Activated CD4-positive, alpha-beta T cell treated with anti-CD3 and anti-CD28 coated beads for 24 hours (primary cell): ENCODE measurements around the gene CLEC7A.

ENCODE experiments used
- DNase-seq, 2 donors: peaks; one replicate each; pipeline ENCODE4 v3.0.0-alpha.2; 2020; ENCODE audit warnings: low read depth in 2 of 2

Gene CLEC7A

DNA sequence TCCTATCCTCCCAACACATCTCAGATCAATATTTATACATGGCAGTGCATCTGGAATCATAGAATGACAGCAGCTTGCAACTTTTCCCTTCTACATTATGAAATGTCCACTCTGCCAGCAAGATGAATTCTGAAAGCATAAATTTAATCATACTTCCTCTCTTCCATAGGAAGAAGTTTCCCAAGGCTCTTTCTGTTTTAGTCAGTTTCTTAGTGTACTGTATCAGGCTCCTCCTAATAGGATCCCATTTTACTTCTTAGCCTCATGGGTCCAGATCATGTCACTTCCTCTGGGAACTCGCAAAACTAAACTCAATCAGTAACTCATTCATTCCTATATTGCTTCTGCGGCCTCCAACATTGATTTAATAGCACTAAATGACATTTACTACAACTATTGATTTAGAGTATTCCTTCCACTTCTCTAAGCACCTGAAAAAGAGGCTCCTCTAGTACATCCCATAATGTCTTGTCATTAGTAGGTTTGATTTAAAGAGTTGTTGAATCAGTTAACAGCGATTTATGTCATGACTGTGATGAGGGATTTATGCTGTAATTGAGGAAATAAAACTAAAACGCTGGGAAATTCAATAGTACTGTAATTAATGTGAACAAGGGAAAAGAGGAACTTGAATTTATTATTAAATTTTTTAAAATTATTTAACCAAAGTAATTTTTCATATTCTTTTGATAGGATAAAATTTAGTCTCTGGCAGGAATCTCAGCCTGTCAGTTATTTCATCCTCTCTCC lies 35.2 kb downstream of the CLEC7A start:
- no peak for DNase-seq

DNA sequence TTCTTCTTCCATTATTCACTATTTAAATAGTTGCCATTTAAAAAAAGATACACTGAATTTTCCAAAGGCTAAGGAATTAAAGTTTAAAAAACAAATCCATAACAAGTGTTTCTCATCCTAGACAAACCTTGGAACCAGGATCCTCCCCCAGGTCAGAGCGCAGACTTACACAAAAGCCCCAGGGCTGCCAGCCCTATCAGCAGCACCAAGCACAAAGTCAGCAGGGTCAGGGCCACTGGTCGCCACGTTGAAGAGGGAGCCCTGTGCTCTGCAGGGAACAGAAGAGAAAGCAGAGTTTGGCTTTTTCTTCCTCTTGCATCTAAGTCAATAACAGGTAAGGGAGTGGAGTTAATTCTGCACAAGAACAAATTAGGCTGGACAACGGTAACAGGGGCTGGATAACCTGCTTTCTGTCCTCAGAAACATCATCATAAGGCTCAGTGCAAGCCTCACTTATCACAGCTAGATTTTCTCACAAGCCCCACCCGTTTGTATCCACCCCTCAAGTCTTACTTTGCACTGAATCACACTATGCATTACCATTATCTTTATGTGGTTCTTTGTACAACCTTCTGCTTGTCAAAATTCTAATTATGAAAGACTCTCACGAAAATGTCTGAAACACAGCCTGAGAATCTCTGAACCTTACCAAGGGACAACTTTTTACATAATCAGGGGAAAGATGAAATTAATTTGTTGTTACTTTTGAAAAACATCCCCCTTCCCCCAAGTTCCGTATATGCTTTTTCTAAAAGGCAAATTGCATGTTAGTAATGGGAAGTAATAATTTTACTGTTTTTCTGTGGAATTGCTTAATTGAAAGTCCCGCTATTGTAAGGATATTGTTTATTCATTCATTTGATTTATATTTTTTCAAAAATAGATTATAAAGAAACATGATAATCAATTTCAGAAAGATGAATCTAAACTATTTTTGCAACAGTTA lies 40.8 kb downstream of the CLEC7A start:
- DNase-seq: no peak

DNA sequence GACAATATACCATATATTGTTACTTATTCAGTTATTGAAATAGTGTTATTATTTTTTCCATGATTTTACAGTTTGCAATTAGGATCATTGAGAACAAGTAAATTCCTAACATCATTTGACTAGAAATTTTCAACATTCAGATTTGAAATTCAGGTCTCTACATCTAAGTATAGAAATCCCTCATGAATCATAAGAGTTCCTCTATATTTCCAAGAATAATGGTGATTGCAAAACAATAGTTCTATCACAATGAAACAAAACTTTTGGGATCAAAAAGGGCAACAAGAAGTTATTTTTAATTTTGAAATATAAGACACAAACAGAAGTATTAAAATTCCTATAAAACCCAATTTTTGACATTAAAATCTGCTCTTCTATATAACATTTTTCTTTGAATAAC lies 42.0 kb downstream of the CLEC7A start:
- DNase-seq: no peak

DNA sequence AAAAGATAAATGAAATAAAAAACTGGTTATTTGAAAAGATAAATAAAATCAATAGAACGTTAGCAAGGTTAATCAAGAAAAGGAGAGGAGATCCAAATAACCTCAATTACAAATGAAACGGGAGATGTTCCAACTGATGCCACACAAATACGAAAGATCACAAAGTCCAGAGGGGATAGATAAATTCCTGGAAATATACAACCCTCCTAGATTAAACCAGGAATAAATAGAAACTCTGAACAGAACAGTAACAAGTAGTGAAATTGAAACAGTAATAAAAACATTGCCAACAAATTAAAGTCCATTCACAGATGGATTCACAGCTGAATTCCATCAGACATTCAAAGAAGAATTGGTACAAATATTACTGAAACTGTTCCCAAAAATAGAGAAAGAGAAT lies 43.6 kb downstream of the CLEC7A start:
- DNase-seq: no peak

DNA sequence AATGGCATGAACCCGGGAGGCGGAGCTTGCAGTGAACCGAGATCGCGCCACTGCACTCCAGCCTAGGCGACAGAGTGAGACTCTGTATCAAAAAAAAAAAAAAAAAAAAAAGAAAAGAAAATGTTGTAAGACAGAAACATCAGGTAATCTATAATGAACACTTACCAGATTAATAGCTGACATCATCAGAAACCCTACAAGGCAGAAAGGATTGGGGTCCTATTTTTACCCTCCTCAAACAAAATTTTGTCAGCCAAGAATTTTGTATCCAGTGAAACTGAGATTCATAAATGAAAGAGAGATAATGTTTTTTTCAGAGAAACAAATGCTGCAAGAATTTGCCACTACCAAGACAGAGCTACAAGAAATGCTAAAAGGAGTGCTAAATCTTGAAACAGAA lies 45.3 kb downstream of the CLEC7A start:
- DNase-seq: no peak

DNA sequence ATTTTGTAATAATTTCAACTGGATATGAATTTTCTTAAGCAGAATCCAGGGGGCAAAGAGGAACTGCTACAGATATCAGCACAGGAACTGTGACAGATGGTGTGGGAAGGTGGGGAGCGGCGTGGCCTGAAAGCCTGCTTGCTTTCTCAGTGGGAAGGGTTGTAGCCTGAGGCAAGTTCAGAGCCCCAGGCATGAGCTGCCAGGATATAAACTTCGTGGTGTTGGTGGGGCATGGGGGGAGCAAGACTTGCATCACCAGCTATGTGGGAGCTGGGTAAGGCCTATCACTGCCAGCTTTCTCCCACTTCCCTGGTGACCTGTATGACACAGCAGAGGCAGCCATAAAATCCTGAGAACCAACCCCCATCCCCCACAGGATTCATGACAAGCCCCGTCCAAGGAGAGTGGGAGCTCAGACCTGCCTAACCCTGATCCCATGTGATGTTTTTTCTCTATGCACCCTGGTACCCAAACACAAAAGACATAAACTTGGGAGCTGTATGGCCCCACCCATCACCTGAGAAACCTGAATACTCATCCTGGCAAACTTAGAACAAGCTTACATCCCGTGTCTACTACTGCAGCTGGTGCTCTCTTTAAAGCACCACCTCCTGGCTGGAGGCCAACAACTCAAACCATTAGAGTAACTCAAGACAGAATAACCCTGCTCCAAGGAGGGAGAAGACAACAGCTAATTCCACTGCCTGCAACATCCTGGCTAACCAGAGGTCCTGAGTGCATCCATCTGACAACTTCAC lies 47.7 kb downstream of the CLEC7A start:
- DNase-seq: no peak

DNA sequence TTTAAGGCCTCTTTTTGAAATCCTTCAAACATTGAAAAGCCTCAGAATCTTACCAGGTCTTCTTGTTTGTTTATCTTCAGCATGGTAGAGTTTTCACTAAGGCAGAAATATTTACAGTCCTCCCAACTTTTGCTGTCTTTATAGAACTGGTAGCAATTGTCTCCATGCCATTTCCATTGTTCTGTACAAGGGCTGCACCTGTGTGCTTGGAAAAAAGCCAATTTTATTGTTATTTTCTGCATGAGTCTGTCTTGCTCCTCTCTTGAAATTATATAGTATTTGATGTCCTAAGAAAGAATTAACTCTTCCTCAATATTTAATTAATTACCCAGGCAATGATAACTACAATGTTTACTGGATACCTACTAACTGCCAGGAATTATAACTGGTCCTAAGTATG lies 54.5 kb downstream of the CLEC7A start:
- DNase-seq: no peak

DNA sequence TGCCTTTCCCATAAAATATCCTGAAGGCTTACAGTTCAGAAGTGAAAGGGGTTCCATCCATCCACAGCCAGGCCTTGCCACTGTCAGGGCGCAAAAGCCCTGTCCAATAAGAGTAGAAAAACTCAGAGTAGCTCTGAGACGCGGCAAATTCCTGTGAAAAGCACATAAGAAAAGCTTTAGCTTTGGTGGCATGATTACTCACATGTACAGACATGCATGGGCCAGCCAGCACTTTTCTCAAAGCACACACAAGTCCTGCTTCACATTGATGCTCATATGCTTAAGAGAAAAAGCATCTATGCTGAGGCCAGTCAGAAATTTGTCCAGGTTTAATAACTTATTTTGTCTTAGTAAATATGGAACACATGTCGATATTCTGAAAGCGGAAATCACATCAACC lies 56.7 kb downstream of the CLEC7A start:
- no peak for DNase-seq

DNA sequence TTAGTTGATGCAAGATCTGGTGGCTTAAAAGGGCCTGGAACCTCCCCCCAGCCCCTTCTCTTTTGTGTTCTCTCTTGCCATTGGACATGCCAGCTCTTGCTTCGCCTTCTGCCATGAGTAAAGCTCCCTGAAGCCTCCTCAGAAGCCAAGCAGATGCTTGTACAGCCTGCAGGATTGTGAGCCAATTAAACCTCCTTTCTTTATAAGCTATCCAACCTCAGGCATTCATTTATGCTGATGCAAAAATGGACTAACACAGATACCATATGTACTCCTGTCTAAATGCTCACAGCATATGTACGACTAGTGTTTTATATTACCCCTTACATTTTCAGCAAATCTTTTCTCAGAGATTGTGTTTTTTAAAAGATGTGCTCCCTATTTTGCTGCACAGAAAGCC lies 57.9 kb downstream of the CLEC7A start:
- DNase-seq: no peak

DNA sequence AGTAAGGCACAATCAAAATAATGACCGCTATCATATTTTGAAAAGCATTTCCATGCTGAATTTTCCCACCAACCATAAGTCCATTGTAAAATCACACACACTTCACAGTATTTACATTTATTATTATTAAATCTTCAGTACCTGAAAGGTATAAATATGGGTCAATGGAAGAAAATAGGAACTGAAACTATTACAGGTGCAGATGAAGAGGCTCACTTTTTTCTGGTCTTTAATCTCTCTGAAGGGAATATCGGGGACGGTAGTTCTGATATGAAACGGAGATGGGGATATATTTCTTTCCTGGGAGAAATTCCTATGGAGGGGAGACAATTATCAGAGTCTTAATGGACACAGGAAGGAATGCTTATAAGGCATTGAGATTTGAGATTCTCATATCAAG lies 59.6 kb downstream of the CLEC7A start:
- no peak for DNase-seq

DNA sequence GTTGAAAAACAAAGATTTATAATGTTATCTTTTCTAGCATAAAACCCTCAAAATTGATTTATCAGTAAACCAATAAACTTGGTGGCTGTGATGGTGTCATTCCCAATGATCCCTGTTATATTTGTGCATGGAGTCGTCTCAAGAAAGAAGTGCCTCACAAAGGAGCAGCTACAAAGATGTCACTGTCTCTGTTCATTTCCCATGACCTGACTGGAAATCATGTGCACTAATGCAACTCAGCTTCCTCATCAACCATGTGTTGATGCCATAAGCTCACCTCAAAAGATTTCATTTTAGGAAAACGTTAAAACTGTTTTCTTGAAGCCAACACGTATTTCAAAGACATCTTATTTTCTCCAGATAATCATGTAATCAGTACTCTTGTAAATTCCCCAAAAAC lies 60.0 kb downstream of the CLEC7A start:
- DNase-seq: no peak

DNA sequence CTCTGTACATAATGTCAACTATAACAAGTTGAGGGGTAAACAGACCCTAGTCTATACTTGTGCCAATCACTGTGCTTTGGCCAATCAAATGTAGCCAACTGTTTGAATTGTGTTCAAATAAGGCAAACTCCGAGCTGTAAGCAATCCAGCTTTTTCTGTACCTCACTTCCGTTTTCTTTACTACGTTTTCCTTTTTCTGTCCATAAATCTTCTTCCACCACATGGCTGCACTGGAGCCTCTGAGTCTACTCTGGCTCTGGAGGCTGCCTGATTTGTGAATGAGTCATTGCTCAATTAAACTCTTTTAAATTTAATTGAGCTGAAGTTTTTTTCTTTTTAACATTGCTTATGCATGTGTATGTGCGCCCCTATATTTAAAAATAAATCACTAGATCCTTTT lies 60.9 kb downstream of the CLEC7A start:
- DNase-seq: no peak

DNA sequence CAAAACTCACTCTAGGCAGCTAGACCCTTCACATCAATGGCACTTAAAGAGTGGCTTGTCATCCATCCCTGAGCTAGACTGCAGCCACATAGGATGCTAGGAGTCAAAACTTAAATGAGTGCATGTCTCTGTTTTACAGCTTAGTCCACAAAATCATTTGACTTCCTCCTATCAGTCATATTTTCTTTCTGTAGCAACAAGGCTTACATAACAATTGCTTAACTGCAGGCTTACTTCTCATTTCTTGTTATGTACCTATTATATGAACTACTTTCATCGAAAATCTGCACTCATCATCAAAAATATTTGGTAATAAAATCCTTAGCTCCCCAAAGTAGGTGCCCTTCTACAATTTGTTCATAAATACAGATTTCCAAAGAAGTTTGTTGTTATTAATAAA lies 61.4 kb downstream of the CLEC7A start:
- no peak for DNase-seq

DNA sequence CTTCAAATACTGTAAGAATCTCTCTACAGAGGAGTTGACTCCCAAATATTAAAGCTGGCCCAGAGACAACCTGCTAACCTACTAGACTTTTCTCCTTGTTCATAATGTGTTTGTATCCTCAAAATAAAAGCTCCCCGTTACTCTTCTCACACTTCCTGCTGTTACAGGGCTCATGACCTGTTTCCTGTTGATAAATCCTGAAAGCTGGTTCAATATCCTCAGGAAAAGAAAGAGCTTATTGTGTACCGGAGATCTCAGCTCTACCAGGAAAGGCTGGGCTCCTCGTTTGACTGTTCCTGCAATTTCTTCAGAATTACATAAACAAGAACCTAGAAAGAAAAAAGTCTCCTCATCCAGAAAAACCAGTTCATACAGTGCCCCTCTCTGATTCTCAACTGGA lies 62.1 kb downstream of the CLEC7A start:
- DNase-seq: no peak

DNA sequence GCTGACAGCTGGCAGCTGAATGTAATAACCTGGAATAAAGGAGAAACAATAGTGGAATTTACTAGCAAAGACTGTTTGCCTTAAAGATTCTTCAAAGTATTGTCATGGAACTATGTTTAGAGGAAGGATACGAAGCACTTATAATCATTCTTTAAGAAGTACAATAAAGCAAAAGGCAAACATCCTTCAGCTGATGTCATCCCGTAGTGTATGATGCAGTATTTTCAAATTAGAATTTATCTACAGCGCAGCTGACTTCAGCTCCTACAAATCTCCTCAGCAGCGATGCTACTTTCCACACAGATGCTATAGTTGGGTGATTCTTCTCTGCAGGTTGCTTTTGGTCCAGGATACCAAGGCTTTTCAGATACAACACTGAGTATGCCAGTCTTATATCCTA lies 62.7 kb downstream of the CLEC7A start:
- DNase-seq: no peak
